CD4-positive, alpha-beta T cell treated with Interleukin-4 for 4 hours (primary cell): ENCODE measurements around the gene FAM9A.
A peak's percentile ranks its signal among the peaks of the same experiment; 100 is the strongest.
"Not testable (repeated sequence)": the region's sequence is repeated elsewhere in the genome, so short reads cannot be mapped to it uniquely, and the experiment has no call there.

ENCODE experiments used
- DNase-seq: peaks from one replicate; pipeline ENCODE4 v3.0.0-alpha.2; 2020

Gene FAM9A

DNA sequence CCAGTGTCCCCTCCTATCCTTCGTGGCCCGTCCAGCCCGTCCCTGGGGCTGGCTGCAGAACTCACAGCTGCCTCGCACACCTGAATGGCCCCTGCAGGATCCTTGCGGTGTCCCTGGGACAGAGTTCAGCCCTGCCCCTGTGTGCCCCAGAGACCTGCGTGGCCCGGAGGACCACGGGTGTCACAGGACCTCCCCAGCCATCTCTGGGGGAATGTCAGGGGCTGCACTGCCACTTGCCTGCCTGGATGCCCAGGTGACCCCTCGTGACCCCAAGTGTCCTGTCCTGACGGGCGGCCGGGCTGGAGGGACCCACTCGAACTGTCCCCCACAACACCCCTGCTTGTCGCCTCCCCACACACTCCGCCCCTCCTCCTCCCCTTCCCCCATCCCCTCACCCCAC is 832 bp downstream of the FAM9A start:
- not testable (repeated sequence) for DNase-seq

DNA sequence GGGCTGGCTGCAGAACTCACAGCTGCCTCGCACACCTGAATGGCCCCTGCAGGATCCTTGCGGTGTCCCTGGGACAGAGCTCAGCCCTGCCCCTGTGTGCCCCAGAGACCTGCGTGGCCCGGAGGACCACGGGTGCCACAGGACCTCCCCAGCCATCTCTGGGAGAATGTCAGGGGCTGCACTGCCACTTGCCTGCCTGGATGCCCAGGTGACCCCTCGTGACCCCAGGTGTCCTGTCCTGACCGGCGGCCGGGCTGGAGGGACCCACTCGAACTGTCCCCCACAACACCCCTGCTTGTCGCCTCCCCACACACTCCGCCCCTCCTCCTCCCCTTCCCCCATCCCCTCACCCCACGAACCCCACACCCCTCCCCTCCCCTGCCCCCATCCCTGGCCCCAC is 1.9 kb downstream of the FAM9A start:
- DNase-seq: not testable (repeated sequence)

DNA sequence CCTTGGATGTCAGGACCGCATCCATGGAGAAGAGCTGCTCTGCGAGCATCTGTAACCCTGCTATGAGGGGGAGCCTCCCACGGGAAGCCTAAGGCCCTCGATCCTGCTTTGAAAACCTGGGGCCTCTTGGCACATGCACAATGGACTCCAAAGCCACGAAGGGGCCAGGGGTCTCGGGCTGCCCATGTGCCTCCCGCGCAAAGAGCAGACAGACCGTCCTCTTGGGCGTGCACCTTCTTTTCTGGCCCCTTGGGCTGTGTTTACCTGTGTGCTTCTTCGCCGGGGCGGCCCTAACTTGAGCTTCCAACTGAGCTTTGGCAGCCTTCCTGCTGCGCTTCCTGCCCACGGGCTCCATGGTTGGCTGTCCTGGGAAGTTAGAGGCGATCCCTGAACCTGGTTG is 2.5 kb downstream of the FAM9A start:
- DNase-seq: not testable (repeated sequence)

DNA sequence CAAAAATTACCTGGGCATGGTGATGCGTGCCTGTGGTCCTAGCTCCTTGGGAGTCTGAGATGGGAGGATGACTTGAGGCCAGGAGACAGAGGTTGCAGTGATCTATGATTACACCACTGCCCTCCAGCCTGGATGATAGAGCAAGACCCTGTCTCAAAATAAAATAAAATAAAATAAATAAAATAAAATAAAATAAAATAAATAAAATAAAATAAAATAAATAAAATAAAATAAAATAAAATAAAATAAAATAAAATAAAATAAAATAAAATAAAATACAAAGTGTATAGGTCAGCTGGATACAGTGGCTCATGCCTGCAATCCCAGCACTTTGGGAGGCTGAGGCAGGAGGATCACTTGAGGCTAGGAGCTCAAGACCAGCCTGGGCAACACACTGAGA is 14.1 kb downstream of the FAM9A start:
- DNase-seq: not testable (repeated sequence)

DNA sequence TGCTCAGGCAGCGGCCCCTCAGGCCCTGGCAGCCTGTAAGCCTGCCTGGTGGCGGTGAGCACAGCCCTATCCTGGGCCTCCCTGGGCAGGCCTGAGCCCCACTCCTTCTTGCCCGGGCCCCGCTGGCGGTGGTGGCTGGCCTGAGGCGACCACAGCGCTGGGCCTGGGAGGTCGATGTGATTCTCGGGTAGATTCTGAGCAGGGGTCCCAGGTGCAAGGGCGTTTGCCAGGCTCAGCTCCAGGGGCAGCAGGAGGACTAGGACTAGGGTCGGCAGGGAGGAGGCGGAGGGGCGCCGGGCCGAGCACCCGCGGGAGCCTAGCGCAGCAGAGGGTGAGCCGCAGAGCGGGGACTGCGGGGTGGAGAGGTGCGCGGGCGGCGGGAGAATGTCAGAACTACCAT is 17.0 kb downstream of the FAM9A start:
- DNase-seq: no peak

DNA sequence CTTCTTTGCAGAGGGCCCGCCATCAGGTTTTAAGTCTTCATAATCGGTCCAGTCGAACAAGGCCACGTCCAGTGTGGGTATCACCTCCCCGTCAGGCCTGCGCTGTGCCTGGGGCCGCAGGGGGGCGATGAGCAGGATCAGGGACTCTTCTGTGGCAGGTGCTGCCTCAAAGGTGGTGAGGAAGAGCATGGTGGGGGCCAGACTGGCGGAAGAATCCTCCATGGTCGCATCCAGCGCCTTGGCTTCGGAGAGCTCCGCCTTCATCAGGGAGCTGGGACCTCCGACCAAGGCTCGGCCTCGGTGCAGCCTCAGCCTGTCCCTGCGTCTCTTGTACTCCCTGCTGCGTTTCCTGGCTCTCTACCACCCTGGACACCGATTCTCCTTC is 17.5 kb downstream of the FAM9A start:
- no peak for DNase-seq

DNA sequence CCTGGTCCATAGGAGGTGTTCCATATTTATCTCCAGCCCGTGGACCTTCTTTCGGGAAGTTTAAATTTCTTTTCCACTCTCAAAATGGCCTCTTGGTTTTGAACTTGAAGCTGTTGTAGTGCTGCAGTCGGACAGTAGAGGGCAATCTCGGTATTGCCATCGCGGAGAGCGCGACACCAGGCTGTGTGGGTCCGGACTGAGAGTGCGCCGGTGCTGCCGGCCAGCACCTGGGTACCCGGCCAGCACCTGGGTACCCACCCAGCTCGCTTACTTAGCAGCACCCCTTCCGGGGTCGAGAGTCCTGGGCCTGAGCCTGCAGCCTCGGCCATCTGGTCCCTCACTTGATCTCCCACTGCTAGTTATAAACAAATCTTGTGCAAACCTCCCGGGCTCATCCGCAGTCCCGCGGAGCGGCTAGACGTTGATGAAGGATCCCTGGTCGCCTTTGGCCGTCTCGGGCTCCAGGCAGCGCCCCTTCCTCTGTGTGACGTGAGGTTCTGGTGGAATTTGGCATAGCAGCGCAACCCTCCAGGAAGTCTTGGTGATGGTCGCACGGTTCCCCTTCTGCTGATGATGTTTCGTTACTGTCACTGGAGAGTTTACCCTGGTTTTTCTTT is 18.0 kb downstream of the FAM9A start:
- DNase-seq: peak; percentile 20

DNA sequence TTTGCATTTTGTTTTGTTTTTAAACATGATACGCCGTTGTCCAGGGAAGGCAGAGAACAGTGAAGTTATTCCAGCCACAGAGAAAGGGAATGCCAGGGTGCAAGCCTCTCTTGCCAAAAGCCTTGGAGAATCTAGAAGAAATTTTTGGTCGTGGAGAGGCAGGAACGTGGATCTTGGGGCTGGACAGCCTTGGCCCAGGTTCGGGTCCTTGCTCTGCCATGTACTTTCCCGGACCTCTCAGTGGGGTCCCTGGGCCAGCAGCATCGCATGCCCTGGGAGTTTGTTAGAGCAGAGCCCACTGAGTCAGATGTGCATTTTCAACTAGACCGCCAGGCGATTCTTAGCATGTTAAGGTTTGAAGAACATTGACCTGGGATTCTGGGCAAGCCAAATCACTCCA is 18.6 kb downstream of the FAM9A start:
- DNase-seq: no peak

DNA sequence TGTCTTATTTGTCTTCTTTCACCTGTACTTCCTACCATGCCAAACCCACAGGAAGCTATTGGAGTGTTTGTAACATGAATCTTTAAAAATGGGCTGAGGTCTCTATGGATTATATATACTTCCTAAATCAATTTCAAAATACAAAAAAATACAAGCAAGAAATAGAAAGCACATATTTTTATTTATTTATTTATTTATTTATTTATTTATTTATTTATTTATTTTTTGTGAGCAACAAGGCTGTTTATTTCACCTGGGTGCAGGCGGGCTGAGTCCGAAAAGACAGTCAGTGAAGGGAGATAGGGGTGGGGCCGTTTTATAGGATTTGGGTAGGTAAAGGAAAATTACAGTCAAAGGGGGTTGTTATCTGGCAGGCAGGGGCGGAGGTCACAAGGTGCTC is 19.3 kb downstream of the FAM9A start:
- not testable (repeated sequence) for DNase-seq

DNA sequence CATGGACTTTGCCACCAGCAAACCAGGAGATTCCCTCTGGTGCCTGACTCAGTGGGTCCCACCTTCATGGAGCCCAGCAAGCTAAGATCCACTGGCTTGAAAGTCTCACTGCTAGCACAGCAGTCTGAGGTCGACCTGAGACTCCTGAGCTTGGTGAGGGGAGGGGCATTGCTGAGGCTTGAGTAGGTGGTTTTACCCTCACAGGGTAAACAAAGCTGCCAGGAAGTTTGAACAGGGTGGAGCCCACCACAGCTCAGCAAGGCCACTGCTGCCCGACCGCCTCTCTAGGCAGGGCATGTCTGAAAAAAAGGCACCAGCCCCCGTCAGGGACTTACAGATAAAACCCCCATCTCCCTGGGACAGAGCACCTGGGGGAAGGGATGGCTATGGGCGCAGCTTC is 28.1 kb downstream of the FAM9A start:
- no peak for DNase-seq

DNA sequence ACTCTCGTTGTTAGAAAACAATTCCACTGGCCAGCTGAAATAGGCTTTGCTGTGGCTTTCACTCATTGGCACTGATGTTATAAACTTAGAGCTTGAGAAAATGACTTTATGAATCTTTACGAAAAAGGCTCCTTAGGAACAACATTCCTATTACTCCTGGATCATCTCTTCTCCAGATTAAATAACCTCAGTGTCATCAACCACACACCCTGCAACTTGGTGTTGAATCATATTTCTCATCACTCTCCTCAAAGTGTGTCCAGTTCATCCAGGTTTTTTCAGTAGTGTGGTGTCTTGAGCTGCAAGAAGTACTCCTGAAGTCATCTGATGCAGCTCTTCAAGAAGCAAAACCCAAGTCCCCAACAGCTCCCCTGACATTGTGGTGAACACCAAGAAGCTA is 41.2 kb downstream of the FAM9A start:
- DNase-seq: no peak

DNA sequence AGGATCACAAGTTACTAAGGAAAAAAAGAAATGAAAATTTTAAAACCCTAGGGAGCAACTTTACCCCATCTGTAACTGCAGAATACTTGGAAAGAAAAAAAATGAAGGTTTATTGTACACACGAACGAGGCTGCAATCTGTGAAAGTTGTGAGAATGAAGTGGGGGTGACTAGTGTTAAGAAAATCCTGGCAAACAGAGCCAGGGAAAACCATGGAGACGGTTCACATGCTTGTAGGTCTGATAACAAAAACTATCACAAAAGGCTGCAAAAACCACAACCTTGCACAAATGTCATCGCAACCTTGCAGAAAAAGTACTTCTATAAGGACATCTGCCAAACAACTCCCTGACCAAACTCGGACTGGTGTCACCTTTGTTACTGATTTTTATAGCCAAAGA is 42.5 kb downstream of the FAM9A start:
- DNase-seq: not testable (repeated sequence)

DNA sequence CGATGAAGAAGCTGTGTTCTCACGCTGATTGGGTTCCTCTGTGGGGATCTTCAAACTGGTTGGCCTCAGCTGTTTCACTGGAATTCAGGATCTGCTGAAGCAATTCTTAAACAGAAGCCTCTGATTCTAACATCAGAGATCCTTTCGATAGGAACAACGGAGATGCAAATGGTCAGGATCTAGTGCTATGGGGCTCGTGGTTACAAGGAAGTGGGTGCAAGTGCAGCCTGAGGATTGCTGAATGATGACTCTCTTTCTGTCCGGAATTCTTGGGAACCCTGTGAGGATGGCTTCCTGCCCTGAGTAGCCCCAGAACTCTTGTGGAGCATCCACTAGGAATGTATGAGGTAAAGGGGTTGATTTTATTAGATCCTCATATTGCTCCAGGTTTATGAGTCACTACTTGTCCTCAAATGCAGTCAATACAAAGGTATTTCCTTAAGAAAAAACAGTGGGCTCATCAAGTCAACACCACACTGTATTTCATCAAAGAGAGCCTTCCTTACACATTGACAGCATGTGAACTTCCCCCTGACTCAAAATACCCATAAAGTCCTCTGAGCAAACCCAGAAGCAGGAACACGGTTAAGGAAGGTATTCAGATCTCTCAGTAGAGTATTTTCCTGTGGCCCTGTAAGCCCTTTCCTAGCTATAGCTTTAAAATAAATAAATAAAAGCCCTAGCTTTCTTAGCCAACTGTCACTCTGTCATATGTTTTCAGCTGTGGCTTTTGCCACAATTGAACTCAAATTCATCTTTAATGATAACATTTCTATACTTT is 43.4 kb downstream of the FAM9A start:
- not testable (repeated sequence) for DNase-seq

DNA sequence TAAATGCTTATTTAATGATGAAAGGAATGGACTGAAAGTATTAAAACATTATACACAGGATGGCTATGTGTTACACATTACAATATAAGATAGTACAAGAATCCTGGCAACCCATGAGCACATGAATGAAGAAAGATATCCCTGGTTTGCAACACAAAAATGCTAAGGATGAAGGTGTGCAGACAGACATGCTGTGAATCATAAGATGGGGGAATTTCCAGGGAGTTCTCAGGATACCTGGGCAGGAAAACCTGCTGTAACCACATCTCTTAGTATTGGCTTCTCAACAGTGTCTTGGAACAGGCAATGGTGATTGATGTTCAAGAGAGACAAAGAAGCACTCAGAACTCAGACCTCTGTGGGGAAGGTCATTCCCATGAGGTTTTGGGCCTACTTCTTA is 45.4 kb downstream of the FAM9A start:
- DNase-seq: no peak

DNA sequence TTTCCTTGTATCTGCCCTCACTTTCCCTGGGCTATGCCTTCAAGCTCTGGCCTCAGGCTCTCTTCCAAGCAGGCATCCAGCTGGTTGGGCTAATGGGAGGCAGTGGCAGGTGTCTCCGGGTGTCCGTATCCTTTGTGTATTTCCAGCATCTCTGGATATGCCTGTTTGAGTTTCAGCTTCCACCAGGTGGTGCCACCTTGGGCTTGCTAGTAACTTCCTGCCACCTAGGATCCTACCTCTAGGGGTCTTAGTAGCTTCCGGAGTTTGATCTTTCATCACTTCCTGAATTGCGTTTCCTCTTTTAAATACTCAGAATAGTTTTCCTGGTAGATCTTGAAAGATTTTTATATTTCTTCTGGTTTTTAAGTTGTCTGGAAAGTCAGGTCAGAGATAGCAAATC is 46.1 kb downstream of the FAM9A start:
- DNase-seq: no peak

DNA sequence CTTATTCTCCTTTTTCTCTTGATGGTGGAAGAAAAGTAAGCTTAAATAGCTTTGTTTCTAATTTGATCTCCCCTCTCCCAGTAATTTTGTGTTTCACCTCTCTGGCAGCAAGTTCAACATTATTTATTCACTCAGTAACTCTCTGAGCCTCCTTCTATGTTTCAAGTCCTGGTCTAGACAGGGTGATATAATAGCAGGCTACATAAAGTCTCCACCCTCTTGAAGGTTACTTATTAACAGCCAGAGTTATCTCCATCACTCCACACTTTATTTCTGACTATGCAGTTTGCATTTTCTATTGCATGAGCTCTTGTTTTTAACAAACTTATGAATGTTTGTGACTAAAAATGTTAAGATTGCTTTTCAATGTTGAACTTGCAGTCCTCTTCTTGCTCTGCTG is 51.5 kb downstream of the FAM9A start:
- no peak for DNase-seq

DNA sequence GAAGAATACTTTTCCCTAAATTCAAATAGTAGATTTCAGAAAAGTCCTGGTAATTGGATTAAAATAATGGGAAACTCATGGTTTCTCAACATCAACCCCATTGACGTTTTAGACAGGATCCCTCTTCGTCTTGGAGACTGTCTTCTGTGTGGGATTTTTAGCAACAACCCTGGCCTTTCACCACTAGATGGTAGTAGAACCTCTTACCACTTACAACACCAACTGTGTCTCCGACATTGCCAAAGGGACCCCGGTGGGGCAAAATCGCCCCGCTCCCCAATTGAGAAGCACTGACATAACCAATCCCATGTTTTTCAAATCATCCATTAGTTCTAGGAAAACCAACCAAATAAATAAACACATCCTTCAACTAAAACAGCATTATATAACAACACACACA is 52.3 kb downstream of the FAM9A start:
- peak; percentile 11 for DNase-seq

DNA sequence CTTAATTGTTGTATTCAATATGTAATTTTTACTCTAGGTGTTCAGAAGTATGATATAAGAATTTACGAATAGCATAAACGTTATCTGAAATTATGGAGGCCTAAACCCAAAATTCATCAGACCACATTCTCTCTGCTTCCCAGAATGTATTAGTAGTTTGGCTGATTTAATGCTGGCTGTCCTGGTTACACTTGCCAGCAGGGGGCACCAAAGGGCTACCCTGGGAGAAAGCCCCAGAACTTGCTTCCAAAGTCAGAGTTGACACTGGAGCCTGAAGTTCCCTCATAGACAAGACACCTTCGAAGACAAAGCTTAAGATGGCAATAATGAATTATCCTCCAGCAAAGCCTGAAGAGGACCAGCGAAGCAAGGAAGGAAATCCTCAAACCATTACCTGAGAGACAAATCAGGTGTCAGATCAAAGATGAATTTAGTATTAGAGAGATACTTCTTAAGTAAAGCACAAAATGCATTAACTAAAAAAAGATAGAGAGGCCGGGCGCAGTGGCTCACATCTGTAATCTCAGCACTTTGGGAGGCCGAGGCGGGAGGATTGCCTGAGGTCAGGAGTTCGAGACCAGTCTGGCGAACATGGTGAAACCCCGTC is 58.0 kb downstream of the FAM9A start:
- DNase-seq: peak; percentile 24

DNA sequence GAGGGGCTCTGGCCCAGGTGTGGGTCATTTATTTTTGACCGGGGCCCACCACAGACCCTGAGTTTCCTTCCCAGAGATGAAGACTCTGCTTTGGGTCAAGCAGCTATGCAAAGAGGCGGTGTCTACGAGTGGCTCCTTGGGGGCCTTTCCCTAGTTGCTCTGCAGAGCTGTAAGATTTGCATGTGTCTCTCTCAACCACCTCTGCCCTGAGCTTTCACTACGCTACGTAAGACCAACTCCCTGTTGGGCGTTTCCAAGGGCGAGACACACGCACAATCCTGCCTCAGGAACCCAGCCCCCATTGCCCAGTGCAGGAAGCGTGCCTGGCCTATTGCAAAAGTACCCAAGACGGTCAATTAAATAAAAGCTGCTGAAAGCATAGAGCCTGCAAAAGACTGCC is 59.2 kb downstream of the FAM9A start:
- no peak for DNase-seq
